Stimulated activated CD4-positive, alpha-beta T cell treated with anti-CD3 and anti-CD28 coated beads, Interleukin-1b, Interleukin-23, amount 100 ng/mL, for 48 hours (primary cell): Measurements from ENCODE around the gene GRIP1.

ENCODE experiments used
- DNase-seq: peaks from one replicate; pipeline ENCODE4 v3.0.0-alpha.2; 2020

The GRIP1 gene

GRCh38 chr12:66678338-66679275 lies at the start of gene GRIP1:
GRIP1 (minus strand) TSS chr12:66679076; CDS start chr12:66678904, 172 bp downstream.
- no peak for DNase-seq

GRCh38 chr12:66726556-66726955 lies 47.7 kb upstream of the GRIP1 start:
- no peak for DNase-seq

GRCh38 chr12:66725031-66725430 lies 46.2 kb upstream of the GRIP1 start:
- no peak for DNase-seq

GRCh38 chr12:66724616-66725015 lies 45.7 kb upstream of the GRIP1 start:
- DNase-seq, result no peak

GRCh38 chr12:66724026-66724425 lies 45.1 kb upstream of the GRIP1 start:
- DNase-seq, result no peak

GRCh38 chr12:66719862-66720261 lies 41.0 kb upstream of the GRIP1 start:
- DNase-seq, result no peak

- DNase-seq, result no peak
These were observed 38.3 kb upstream of the GRIP1 start for GRCh38 chr12:66717036-66717673.

GRCh38 chr12:66716522-66716921 lies 37.6 kb upstream of the GRIP1 start:
- DNase-seq, result no peak

GRCh38 chr12:66714709-66715108 lies 35.8 kb upstream of the GRIP1 start:
- no peak for DNase-seq

- DNase-seq, result no peak
These were observed 35.1 kb upstream of the GRIP1 start for GRCh38 chr12:66713984-66714383.

- no peak for DNase-seq
These were observed 31.0 kb upstream of the GRIP1 start for GRCh38 chr12:66709893-66710292.

- no peak for DNase-seq
These were observed 30.5 kb upstream of the GRIP1 start for GRCh38 chr12:66709457-66709773.

- no peak for DNase-seq
These were observed 30.0 kb upstream of the GRIP1 start for GRCh38 chr12:66708704-66709456.

GRCh38 chr12:66707002-66707697 lies 28.3 kb upstream of the GRIP1 start:
- DNase-seq, result no peak

GRCh38 chr12:66699738-66700482 lies 21.0 kb upstream of the GRIP1 start:
- DNase-seq, result no peak

GRCh38 chr12:66698558-66698957 lies 19.7 kb upstream of the GRIP1 start:
- no peak for DNase-seq

- no peak for DNase-seq
These were observed 18.5 kb upstream of the GRIP1 start for GRCh38 chr12:66697404-66697803.

- no peak for DNase-seq
These were observed 16.1 kb upstream of the GRIP1 start for GRCh38 chr12:66694666-66695613.

- DNase-seq, result peak; percentile 2
These were observed 15.1 kb upstream of the GRIP1 start for GRCh38 chr12:66693901-66694513.

- DNase-seq, result no peak
These were observed 14.1 kb upstream of the GRIP1 start for GRCh38 chr12:66692986-66693385.

- DNase-seq, result no peak
These were observed 13.3 kb upstream of the GRIP1 start for GRCh38 chr12:66692170-66692569.
